Suprapubic skin (tissue), 4 donors: ENCODE data around the gene SPNS3. TPM values are rescaled to one million over a fixed set of nuclear protein-coding genes. Genes with fewer than 3 reads are reported as not detected.

Experiments
- DNase-seq, 2 donors: peaks; one replicate each; pipeline ENCODE4 v3.0.0-alpha.2; 2019; ENCODE audit warnings: low spot score in 2 of 2
- H3K27ac ChIP-seq: fragments of 200-600 bp; sonication (generic); one replicate; pipeline ENCODE4 v1.5.1; 2019
- H3K27me3 ChIP-seq: fragments of 200-600 bp; sonication (generic); one replicate; pipeline ENCODE4 v1.5.1; 2019
- H3K36me3 ChIP-seq: fragments of 200-600 bp; sonication (generic); one replicate; pipeline ENCODE4 v1.5.1; 2019
- H3K4me1 ChIP-seq: fragments of 200-600 bp; sonication (generic); one replicate; pipeline ENCODE4 v1.5.1; 2019
- H3K4me3 ChIP-seq: fragments of 200-600 bp; sonication (generic); one replicate; pipeline ENCODE4 v1.5.1; 2019; ENCODE audit warnings: mild to moderate bottlenecking
- H3K9me3 ChIP-seq: fragments of 200-600 bp; sonication (generic); one replicate; pipeline ENCODE4 v1.5.1; 2019
- CTCF ChIP-seq, 2 donors: fragments of 200-600 bp in 1 of 2; fragments of 450-650 bp in 1 of 2; sonication (generic) in 1 of 2; IDR thresholded peaks; one replicate each; pipeline ENCODE4 v1.5.1; 2016 to 2019; ENCODE audit warnings: antibody characterized with exemption in 2 of 2, mild to moderate bottlenecking in 1 of 2, moderate library complexity in 1 of 2
- EP300 ChIP-seq: sonication (generic); formaldehyde crosslinking; IDR thresholded peaks from one replicate; pipeline ENCODE4 v1.6.1; 2017; ENCODE audit warnings: antibody characterized with exemption
- POLR2A ChIP-seq, 2 donors: fragments of 450-650 bp; IDR thresholded peaks; one replicate each; pipeline ENCODE4 v1.6.1; 2017; ENCODE audit warnings: antibody characterized with exemption in 2 of 2, mild to moderate bottlenecking in 2 of 2, moderate library complexity in 2 of 2
- POLR2AphosphoS5 ChIP-seq, 3 donors: sonication (generic); formaldehyde crosslinking; IDR thresholded peaks; one replicate each; pipeline ENCODE4 v1.6.1; 2017; ENCODE audit warnings: antibody characterized with exemption in 3 of 3
- WGBS: methylation state at CpG from one replicate; pipeline ENCODE4 v1.1.5; 2018; 5-methylcytosine and 5-hydroxymethylcytosine counted together
- total RNA-seq, 4 donors: library from RNA; depleted of rRNA; stranded (reverse); fragments of >200 nt; gene quantifications; one replicate each; pipeline ENCODE4 v1.1.0, GENCODE V29; 2016

The SPNS3 gene
- total RNA-seq, 4 donors from 2014 or later: 0.72 TPM; not detected in 3

- no peak for TF ChIP-seq POLR2A (IDR thresholded peaks at IDR 0.05)
- no peak for TF ChIP-seq CTCF (IDR thresholded peaks at IDR 0.05)
- no peak for TF ChIP-seq POLR2AphosphoS5 (IDR thresholded peaks at IDR 0.05)
- no peak for TF ChIP-seq EP300
- H3K27ac ChIP-seq: peak overlapping the region; percentile 2
- H3K27me3 ChIP-seq: no peaks in the 10 kb centered on the region
- H3K4me1 ChIP-seq: peaks cover 3% of the 10 kb centered on the region
- DNase-seq: no peak
- H3K36me3 ChIP-seq: no peaks in the 10 kb centered on the region
- H3K4me3 ChIP-seq: no peak overlapping the region
- WGBS: 56% methylated on average over 1 of the region's 1 CpG
- H3K9me3 ChIP-seq: no peaks in the 10 kb centered on the region
Measured at GRCh38 chr17:4527134-4527533, 93.4 kb downstream of the SPNS3 start.

GRCh38 chr17:4527566-4528125 lies 93.9 kb downstream of the SPNS3 start:
- H3K4me1 ChIP-seq: peaks cover 1% of the 10 kb centered on the region
- H3K9me3 ChIP-seq: no peaks in the 10 kb centered on the region
- H3K27ac ChIP-seq: peak overlapping the region; percentile 2
- 61% methylated on average over 12 of the region's 12 CpGs for WGBS
- no peak overlapping the region for H3K4me3 ChIP-seq
- H3K36me3 ChIP-seq: no peaks in the 10 kb centered on the region
- no peak for TF ChIP-seq POLR2A (IDR thresholded peaks at IDR 0.05)
- TF ChIP-seq POLR2AphosphoS5 (IDR thresholded peaks at IDR 0.05): no peak
- TF ChIP-seq EP300: no peak
- no peak for TF ChIP-seq CTCF (IDR thresholded peaks at IDR 0.05)
- no peaks in the 10 kb centered on the region for H3K27me3 ChIP-seq
- DNase-seq: no peak

- no peaks in the 10 kb centered on the region for H3K9me3 ChIP-seq
- no peaks in the 10 kb centered on the region for H3K27me3 ChIP-seq
- TF ChIP-seq EP300: no peak
- no peak for DNase-seq
- no peak overlapping the region for H3K4me3 ChIP-seq
- peaks cover 21% of the 10 kb centered on the region for H3K4me1 ChIP-seq
- H3K36me3 ChIP-seq: no peaks in the 10 kb centered on the region
- WGBS: 79% methylated on average over 13 of the region's 13 CpGs
- H3K27ac ChIP-seq: no peak overlapping the region
Measured at GRCh38 chr17:4529533-4530152, 95.9 kb downstream of the SPNS3 start.

- no peak overlapping the region for H3K4me3 ChIP-seq
- H3K36me3 ChIP-seq: no peaks in the 10 kb centered on the region
- WGBS: 59% methylated on average over 22 of the region's 30 CpGs
- peaks cover 36% of the 10 kb centered on the region for H3K4me1 ChIP-seq
- H3K9me3 ChIP-seq: no peaks in the 10 kb centered on the region
- DNase-seq: no peak
- TF ChIP-seq POLR2AphosphoS5 (IDR thresholded peaks at IDR 0.05) (no peak), CTCF (IDR thresholded peaks at IDR 0.05) (no peak), POLR2A (IDR thresholded peaks at IDR 0.05) (no peak), EP300 (no peak)
- peak overlapping the region; percentile 30 for H3K27ac ChIP-seq
- no peaks in the 10 kb centered on the region for H3K27me3 ChIP-seq
Measured at GRCh38 chr17:4530799-4531730, 97.3 kb downstream of the SPNS3 start.

GRCh38 chr17:4531988-4532736 lies 98.4 kb downstream of the SPNS3 start:
- 90% methylated on average over 17 of the region's 17 CpGs for WGBS
- H3K4me1 ChIP-seq: peaks cover 47% of the 10 kb centered on the region

More at GRCh38 chr17:4531988-4532736, 98.4 kb downstream of the SPNS3 start:
- H3K36me3 ChIP-seq: no peaks in the 10 kb centered on the region
- H3K4me3 ChIP-seq: no peak overlapping the region
- DNase-seq: no peak
- TF ChIP-seq POLR2AphosphoS5 (IDR thresholded peaks at IDR 0.05): no peak
- no peak overlapping the region for H3K27ac ChIP-seq
- no peaks in the 10 kb centered on the region for H3K27me3 ChIP-seq
- H3K9me3 ChIP-seq: no peaks in the 10 kb centered on the region
